NT2/D1 (cell line): ENCODE measurements around the gene CINP.

Source experiments
- SUZ12 ChIP-seq: IDR thresholded peaks from 2 replicates; pipeline ENCODE4 v1.6.1; 2011; ENCODE audit not compliant: insufficient read length, insufficient read depth; ENCODE audit errors: extremely low read depth
- ZNF274 ChIP-seq: IDR thresholded peaks from 2 replicates; pipeline ENCODE4 v1.6.1; 2011; ENCODE audit warnings: mild to moderate bottlenecking, low read depth, low read length

GRCh38 chr14:102326583-102326982 is 36.1 kb downstream of the CINP start:
- no peak for TF ChIP-seq SUZ12
- TF ChIP-seq ZNF274, result no peak
